SU-DHL-6 (cell line): Measurements from ENCODE around the gene PPP2R2B.

Source experiments
- H2AFZ ChIP-seq: fragments of 200-600 bp; sonication (generic); 2 replicates; pipeline ENCODE4 v1.6.1; 2014; ENCODE audit warnings: low read depth, mild to moderate bottlenecking, moderate library complexity, mixed read lengths, antibody characterized with exemption, low read length; ENCODE audit not compliant: severe bottlenecking
- H3F3A ChIP-seq: fragments of 200-600 bp; shearing (Covaris generic); 2 replicates; pipeline ENCODE4 v1.6.0; 2016; ENCODE audit warnings: antibody characterized with exemption, mild to moderate bottlenecking; ENCODE audit not compliant: insufficient read depth
- H3K27ac ChIP-seq: fragments of 200-600 bp; sonication (generic); 2 replicates; pipeline ENCODE4 v1.5.1; 2016; ENCODE audit warnings: low read depth, mild to moderate bottlenecking, low read length, moderate library complexity, mixed read lengths
- H3K27me3 ChIP-seq: fragments of 200-600 bp; sonication (generic), shearing (Covaris generic); 2 replicates; pipeline ENCODE4 v1.6.0; 2014; ENCODE audit warnings: mild to moderate bottlenecking, low read length
- H3K36me3 ChIP-seq: fragments of 200-600 bp; sonication (generic); 2 replicates; pipeline ENCODE4 v1.6.1; 2014; ENCODE audit warnings: mild to moderate bottlenecking, low read length, mixed read lengths
- H3K4me2 ChIP-seq: fragments of 300-600, 200-600 bp; shearing (Covaris generic), sonication (generic); 2 replicates; pipeline ENCODE4 v1.6.0; 2014; ENCODE audit warnings: low read length, low read depth, mild to moderate bottlenecking; ENCODE audit not compliant: poor library complexity, severe bottlenecking
- H3K4me3 ChIP-seq: fragments of 200-600 bp; sonication (generic); 2 replicates; pipeline ENCODE4 v1.5.1; 2014; ENCODE audit warnings: antibody characterized with exemption, low read length, mild to moderate bottlenecking, mixed read lengths; ENCODE audit not compliant: insufficient read depth, poor library complexity, severe bottlenecking
- H3K79me2 ChIP-seq: fragments of 200-600 bp; sonication (generic); 2 replicates; pipeline ENCODE4 v1.6.1; 2014; ENCODE audit warnings: mild to moderate bottlenecking, low read length, moderate library complexity; ENCODE audit not compliant: insufficient read depth
- H3K9ac ChIP-seq: fragments of 200-600 bp; sonication (generic); 2 replicates; pipeline ENCODE4 v1.7.0; 2014; ENCODE audit warnings: mild to moderate bottlenecking, low read length
- H3K9me2 ChIP-seq: fragments of 200-600 bp; sonication (generic); replicated peaks from 2 replicates; pipeline ENCODE4 v1.6.1; 2014; ENCODE audit warnings: low read length; ENCODE audit not compliant: insufficient read depth
- H3K9me3 ChIP-seq: fragments of 200-600 bp; sonication (generic); 2 replicates; pipeline ENCODE4 v1.6.1; 2014; ENCODE audit warnings: low read length, mixed read lengths; ENCODE audit not compliant: insufficient read depth
- H4K20me1 ChIP-seq: fragments of 200-600 bp; sonication (generic); 2 replicates; pipeline ENCODE4 v1.6.1; 2014; ENCODE audit warnings: low read depth, mild to moderate bottlenecking, antibody characterized with exemption, low read length, moderate library complexity, mixed read lengths
- EZH2phosphoT487 ChIP-seq: fragments of 200-600 bp; sonication (generic), shearing (Covaris generic); conservative IDR thresholded peaks from 2 replicates; pipeline ENCODE4 v1.6.1; 2018; ENCODE audit warnings: mild to moderate bottlenecking, antibody characterized with exemption, low read length, moderate library complexity, mixed read lengths
- TF ChIP-seq, protein P1 (sequence below): fragments of 200-600 bp; sonication (generic); IDR thresholded peaks from one replicate; pipeline ENCODE4 v1.5.1; 2017; ENCODE audit warnings: antibody characterized with exemption, mild to moderate bottlenecking, low read length, moderate library complexity; ENCODE audit not compliant: insufficient read depth, poor library complexity, severe bottlenecking

Gene PPP2R2B

GRCh38 chr5:146707316-146707715 lies 171.2 kb downstream of the PPP2R2B start:
- no peaks in the 10 kb centered on the region for H3K9me2 ChIP-seq
- TF ChIP-seq, protein P1, sequence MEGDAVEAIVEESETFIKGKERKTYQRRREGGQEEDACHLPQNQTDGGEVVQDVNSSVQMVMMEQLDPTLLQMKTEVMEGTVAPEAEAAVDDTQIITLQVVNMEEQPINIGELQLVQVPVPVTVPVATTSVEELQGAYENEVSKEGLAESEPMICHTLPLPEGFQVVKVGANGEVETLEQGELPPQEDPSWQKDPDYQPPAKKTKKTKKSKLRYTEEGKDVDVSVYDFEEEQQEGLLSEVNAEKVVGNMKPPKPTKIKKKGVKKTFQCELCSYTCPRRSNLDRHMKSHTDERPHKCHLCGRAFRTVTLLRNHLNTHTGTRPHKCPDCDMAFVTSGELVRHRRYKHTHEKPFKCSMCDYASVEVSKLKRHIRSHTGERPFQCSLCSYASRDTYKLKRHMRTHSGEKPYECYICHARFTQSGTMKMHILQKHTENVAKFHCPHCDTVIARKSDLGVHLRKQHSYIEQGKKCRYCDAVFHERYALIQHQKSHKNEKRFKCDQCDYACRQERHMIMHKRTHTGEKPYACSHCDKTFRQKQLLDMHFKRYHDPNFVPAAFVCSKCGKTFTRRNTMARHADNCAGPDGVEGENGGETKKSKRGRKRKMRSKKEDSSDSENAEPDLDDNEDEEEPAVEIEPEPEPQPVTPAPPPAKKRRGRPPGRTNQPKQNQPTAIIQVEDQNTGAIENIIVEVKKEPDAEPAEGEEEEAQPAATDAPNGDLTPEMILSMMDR: no peak
- TF ChIP-seq EZH2phosphoT487: no peak
- no peaks in the 10 kb centered on the region for H3F3A ChIP-seq
- H2AFZ ChIP-seq: no peak overlapping the region
- H3K79me2 ChIP-seq: no peaks in the 10 kb centered on the region
- no peak overlapping the region for H3K4me2 ChIP-seq
- no peak overlapping the region for H3K27ac ChIP-seq
- no peak overlapping the region for H3K9ac ChIP-seq
- no peaks in the 10 kb centered on the region for H3K27me3 ChIP-seq
- H4K20me1 ChIP-seq: no peaks in the 10 kb centered on the region
- no peaks in the 10 kb centered on the region for H3K36me3 ChIP-seq
- H3K9me3 ChIP-seq: no peaks in the 10 kb centered on the region
- H3K4me3 ChIP-seq: no peak overlapping the region

GRCh38 chr5:146706321-146706972 lies 172.1 kb downstream of the PPP2R2B start:
- no peaks in the 10 kb centered on the region for H4K20me1 ChIP-seq
- no peaks in the 10 kb centered on the region for H3K9me2 ChIP-seq
- no peaks in the 10 kb centered on the region for H3K79me2 ChIP-seq
- H2AFZ ChIP-seq: no peak overlapping the region
- no peaks in the 10 kb centered on the region for H3K9me3 ChIP-seq
- H3K4me2 ChIP-seq: no peak overlapping the region
- no peaks in the 10 kb centered on the region for H3F3A ChIP-seq
- no peaks in the 10 kb centered on the region for H3K27me3 ChIP-seq
- no peak overlapping the region for H3K9ac ChIP-seq
- H3K4me3 ChIP-seq: no peak overlapping the region
- TF ChIP-seq EZH2phosphoT487: no peak
- TF ChIP-seq, protein P1: no peak
- no peaks in the 10 kb centered on the region for H3K36me3 ChIP-seq
- no peak overlapping the region for H3K27ac ChIP-seq

- Histone ChIP-seq H3K9me3 (no peaks in the 10 kb centered on the region), H3K79me2 (no peaks in the 10 kb centered on the region), H3K36me3 (no peaks in the 10 kb centered on the region), H4K20me1 (no peaks in the 10 kb centered on the region), H3K9ac (no peak overlapping the region), H3F3A (no peaks in the 10 kb centered on the region), H3K4me3 (no peak overlapping the region), H3K27ac (no peak overlapping the region), H3K9me2 (no peaks in the 10 kb centered on the region), H2AFZ (no peak overlapping the region), H3K4me2 (no peak overlapping the region), H3K27me3 (no peaks in the 10 kb centered on the region)
- no peak for TF ChIP-seq EZH2phosphoT487
- TF ChIP-seq, protein P1: no peak
Measured at GRCh38 chr5:146704949-146705665, 173.4 kb downstream of the PPP2R2B start.
